ENCODE results near the gene PLA2G4E. TPM values are rescaled to one million over a fixed set of nuclear protein-coding genes. Genes with fewer than 3 reads are reported as not detected.
A peak's percentile ranks its signal among the peaks of the same experiment; 100 is the strongest.

PLA2G4E gene
- total RNA-seq, 1 experiment from 2014 or later, result not detected

GRCh38 chr15:41950489-41950888, 70.4 kb downstream of the PLA2G4E start:
- Histone ChIP-seq H3K4me1 (ENCODE audit: control insufficient read depth, insufficient read depth, low read length) (peaks cover 32% of the 10 kb centered on the region), H3K36me3 (ENCODE audit: control insufficient read depth, insufficient read depth, low read length) (no peaks in the 10 kb centered on the region), H3K4me3 (ENCODE audit: low read depth in 2 of 2, low read length in 2 of 2) (no peak overlapping the region), H3K9me3 (ENCODE audit: control insufficient read depth, insufficient read depth, low read depth, low read length) (no peaks in the 10 kb centered on the region), H3K27ac (ENCODE audit: low read length) (peak overlapping the region; percentile 8), H3K27me3 (ENCODE audit: control insufficient read depth, insufficient read depth, low read length) (no peaks in the 10 kb centered on the region)
- TSS peak; percentile 50 for BruUV-seq (replicated peaks)
- ChIA-PET POLR2A (no interaction called here), CTCF (no interaction called here)
- intact Hi-C loops (cut with micrococcal nuclease; ENCODE audit: unreplicated experiment) (no loop called here), in situ Hi-C loops (cut with HindIII; ENCODE audit: low pct_unique_long_range_greater_than_20kb, low sequenced_read_pairs) (no loop called here)
- no peak for TF ChIP-seq POLR2AphosphoS5 (IDR thresholded peaks at IDR 0.05; ENCODE audit: low read depth, low read length)
- no peak for TF ChIP-seq TCF7L2 (IDR thresholded peaks at IDR 0.05; ENCODE audit: low read depth, low read length)
- DNase-seq (ENCODE audit: low read depth, low spot score) (no peak), ATAC-seq (no peak)

- peak overlapping the region; percentile 8; the same call in 1 of the 2 replicates for H3K27ac ChIP-seq (ENCODE audit: low read length)
- no peak overlapping the region for H3K4me3 ChIP-seq (ENCODE audit: low read depth in 2 of 2, low read length in 2 of 2)
- ATAC-seq, result no peak
- in situ Hi-C loops (cut with HindIII; ENCODE audit: low pct_unique_long_range_greater_than_20kb, low sequenced_read_pairs) (no loop called here), intact Hi-C loops (cut with micrococcal nuclease; ENCODE audit: unreplicated experiment) (no loop called here)
- CTCF ChIA-PET, result no interaction called here
- peaks cover 36% of the 10 kb centered on the region for H3K4me1 ChIP-seq (ENCODE audit: control insufficient read depth, insufficient read depth, low read length)
- H3K27me3 ChIP-seq (ENCODE audit: control insufficient read depth, insufficient read depth, low read length), result no peaks in the 10 kb centered on the region
- DNase-seq (ENCODE audit: low read depth, low spot score), result no peak
- TF ChIP-seq CTCF (IDR thresholded peaks at IDR 0.05) (no peak), TCF7L2 (IDR thresholded peaks at IDR 0.05; ENCODE audit: low read depth, low read length) (no peak), POLR2AphosphoS5 (IDR thresholded peaks at IDR 0.05; ENCODE audit: low read depth, low read length) (no peak), REST (IDR thresholded peaks at IDR 0.05; ENCODE audit: insufficient read depth in 1 of 2, low read depth in 2 of 2, low read length in 1 of 2) (no peak), SIN3A (IDR thresholded peaks at IDR 0.05; ENCODE audit: borderline replicate concordance, insufficient read depth, low read depth, low read length) (no peak)
- no TSS peak for BruUV-seq (replicated peaks)
- no peaks in the 10 kb centered on the region for H3K9me3 ChIP-seq (ENCODE audit: control insufficient read depth, insufficient read depth, low read depth, low read length)
- no peaks in the 10 kb centered on the region for H3K36me3 ChIP-seq (ENCODE audit: control insufficient read depth, insufficient read depth, low read length)
- POLR2A ChIA-PET, result no interaction called here
Measured at GRCh38 chr15:41950127-41950483, 70.7 kb downstream of the PLA2G4E start.

- ATAC-seq, result no peak
- Histone ChIP-seq H3K27me3 (ENCODE audit: control insufficient read depth, insufficient read depth, low read length) (no peaks in the 10 kb centered on the region), H3K9me3 (ENCODE audit: control insufficient read depth, insufficient read depth, low read depth, low read length) (no peaks in the 10 kb centered on the region), H3K27ac (ENCODE audit: low read length) (0 out of 2 replicates have a peak overlapping the region, but pooled peaks have one; percentile 6), H3K36me3 (ENCODE audit: control insufficient read depth, insufficient read depth, low read length) (no peaks in the 10 kb centered on the region), H3K4me3 (ENCODE audit: low read depth in 2 of 2, low read length in 2 of 2) (no peak overlapping the region), H3K4me1 (ENCODE audit: control insufficient read depth, insufficient read depth, low read length) (peaks cover 41% of the 10 kb centered on the region)
- intact Hi-C loops (cut with micrococcal nuclease; ENCODE audit: unreplicated experiment) (no loop called here), in situ Hi-C loops (cut with HindIII; ENCODE audit: low pct_unique_long_range_greater_than_20kb, low sequenced_read_pairs) (no loop called here)
- TF ChIP-seq TCF7L2 (IDR thresholded peaks at IDR 0.05; ENCODE audit: low read depth, low read length) (no peak), POLR2AphosphoS5 (IDR thresholded peaks at IDR 0.05; ENCODE audit: low read depth, low read length) (no peak), REST (IDR thresholded peaks at IDR 0.05; ENCODE audit: insufficient read depth in 1 of 2, low read depth in 2 of 2, low read length in 1 of 2) (no peak), CTCF (IDR thresholded peaks at IDR 0.05) (no peak)
- DNase-seq (ENCODE audit: low read depth, low spot score), result no peak
- BruUV-seq (replicated peaks), result no TSS peak
- CTCF ChIA-PET, result interaction anchor here (0.6 kb wide), 1 partner anchor 168 kb away, joined by 7 read pairs; no protein-coding TSS in a partner anchor
- POLR2A ChIA-PET, result no interaction called here
Measured at GRCh38 chr15:41949401-41950126, 71.3 kb downstream of the PLA2G4E start.
